SW480 (cell line): ENCODE results near the gene SFSWAP.
A peak's percentile ranks its signal among the peaks of the same experiment; 100 is the strongest.
"Not testable (repeated sequence)": the region's sequence is repeated elsewhere in the genome, so short reads cannot be mapped to it uniquely, and the experiment has no call there.

Experiments used
- DNase-seq: peaks from one replicate; pipeline ENCODE4 v3.0.0-alpha.2; 2016; ENCODE audit warnings: low spot score

Gene SFSWAP

GRCh38 chr12:131793243-131794022 lies 82.5 kb downstream of the SFSWAP start:
- no peak for DNase-seq

- no peak for DNase-seq
These were observed 83.2 kb downstream of the SFSWAP start for GRCh38 chr12:131794061-131794460.

DNA sequence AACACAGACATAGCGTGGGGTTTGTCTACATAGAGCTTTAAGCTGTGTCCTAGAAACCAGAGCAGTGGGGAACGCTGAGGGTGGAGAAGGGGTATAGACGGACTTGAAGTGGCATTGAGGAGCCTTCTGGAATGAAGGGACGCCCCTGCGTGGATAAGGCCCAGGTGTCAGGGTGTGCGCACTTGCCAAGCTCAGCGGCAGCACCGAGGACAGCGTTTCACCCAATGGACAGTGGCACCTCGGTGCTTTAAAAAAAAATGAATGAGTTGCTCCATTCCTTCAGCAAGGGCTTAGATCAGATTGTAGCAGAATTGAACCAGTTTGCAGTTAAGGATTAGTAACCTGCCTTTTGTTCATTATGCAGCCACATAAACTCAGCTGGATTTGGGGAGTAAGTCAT lies 83.7 kb downstream of the SFSWAP start:
- no peak for DNase-seq

DNA sequence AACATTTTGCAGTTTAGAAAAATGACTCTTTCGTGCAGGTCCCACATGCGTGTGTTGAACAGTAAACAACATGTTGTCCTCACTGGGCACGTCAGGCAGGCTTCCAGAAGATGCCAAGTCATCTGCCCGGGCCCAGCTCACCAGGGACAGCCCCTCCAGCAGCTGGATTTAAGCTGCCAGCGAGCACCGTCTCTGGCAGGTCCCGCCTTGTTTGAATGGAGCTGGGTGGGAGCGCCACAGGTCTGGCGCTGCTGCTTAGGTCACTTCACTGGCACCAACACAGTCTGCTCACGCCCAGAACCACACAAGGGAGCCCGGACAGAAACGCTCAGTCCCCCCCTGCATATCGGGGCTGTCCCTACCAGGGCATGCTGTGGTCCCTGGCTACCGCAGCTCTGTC lies 84.2 kb downstream of the SFSWAP start:
- no peak for DNase-seq

- DNase-seq: no peak
These were observed 85.0 kb downstream of the SFSWAP start for GRCh38 chr12:131795690-131796410.

DNA sequence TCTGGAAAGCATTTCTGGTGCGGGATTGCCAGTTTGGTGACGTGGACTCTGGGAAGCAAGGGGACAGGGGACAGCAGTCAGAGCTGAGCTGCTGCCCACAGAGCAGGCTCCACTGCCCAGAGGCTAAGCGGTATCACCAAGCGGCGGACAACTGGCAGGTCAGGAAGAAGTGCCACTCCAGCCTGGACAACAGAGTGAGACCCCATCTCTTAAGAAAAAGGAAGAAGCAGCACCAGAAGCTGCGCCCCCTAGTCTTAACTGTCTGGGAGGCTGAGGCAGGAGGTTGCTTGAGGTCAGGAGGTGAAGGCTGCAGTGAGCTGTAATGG lies 85.5 kb downstream of the SFSWAP start:
- DNase-seq: no peak

- no peak for DNase-seq
These were observed 86.1 kb downstream of the SFSWAP start for GRCh38 chr12:131796754-131797587.

- no peak for DNase-seq
These were observed 86.7 kb downstream of the SFSWAP start for GRCh38 chr12:131797588-131797934.

GRCh38 chr12:131799195-131799594 lies 88.3 kb downstream of the SFSWAP start:
- no peak for DNase-seq

GRCh38 chr12:131799828-131800593 lies 89.1 kb downstream of the SFSWAP start:
- DNase-seq: no peak

- no peak for DNase-seq
These were observed 89.8 kb downstream of the SFSWAP start for GRCh38 chr12:131800594-131801135.

- DNase-seq: no peak
These were observed 90.5 kb downstream of the SFSWAP start for GRCh38 chr12:131801254-131801866.

DNA sequence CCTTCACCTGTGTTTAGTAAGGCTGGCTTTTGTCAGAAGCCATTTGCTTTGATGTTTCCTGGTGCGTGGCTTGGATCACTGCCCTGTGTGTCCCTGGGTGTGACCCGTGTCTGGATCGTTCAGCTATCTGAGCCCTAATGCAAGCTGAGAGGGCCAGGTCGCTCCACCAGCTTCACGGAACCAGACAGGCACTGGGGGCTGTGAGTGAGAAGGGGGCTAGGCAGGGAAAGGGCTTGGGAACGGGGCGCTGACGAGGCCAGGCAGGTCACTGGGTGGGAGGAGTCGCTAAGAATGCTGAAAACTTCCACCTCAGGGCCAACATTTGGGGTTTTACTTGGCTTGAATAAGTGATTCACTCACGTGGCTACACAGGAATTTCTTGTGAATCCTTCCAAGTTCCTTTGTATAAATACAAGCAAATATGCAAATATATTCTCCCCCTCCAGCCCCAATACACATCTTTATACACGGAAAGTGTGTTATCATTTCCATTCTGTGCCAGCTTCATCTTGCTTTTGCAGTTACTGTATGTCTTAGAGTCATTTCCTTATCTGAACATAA lies 93.2 kb downstream of the SFSWAP start:
- DNase-seq: peak; percentile 20

GRCh38 chr12:131805421-131805820 lies 94.5 kb downstream of the SFSWAP start:
- DNase-seq: no peak

DNA sequence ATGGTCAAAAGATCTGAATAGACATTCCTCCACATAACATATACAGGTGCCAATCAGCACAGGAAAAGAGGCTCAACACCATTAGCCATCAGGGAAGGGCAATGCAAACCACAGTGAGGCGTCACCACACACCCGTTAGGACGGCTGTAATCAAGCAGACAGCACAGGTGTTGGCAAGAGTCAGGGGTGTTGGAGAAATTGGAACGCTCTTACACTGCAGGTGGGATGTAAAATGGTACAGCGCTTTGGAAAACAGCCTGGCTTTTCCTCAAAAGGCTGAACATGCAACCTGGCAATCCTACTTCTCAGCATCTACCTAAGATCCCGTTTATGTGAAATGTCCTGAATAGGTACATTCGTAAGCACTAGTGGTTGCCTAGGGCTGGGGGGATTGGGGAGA lies 95.8 kb downstream of the SFSWAP start:
- DNase-seq: no peak

DNA sequence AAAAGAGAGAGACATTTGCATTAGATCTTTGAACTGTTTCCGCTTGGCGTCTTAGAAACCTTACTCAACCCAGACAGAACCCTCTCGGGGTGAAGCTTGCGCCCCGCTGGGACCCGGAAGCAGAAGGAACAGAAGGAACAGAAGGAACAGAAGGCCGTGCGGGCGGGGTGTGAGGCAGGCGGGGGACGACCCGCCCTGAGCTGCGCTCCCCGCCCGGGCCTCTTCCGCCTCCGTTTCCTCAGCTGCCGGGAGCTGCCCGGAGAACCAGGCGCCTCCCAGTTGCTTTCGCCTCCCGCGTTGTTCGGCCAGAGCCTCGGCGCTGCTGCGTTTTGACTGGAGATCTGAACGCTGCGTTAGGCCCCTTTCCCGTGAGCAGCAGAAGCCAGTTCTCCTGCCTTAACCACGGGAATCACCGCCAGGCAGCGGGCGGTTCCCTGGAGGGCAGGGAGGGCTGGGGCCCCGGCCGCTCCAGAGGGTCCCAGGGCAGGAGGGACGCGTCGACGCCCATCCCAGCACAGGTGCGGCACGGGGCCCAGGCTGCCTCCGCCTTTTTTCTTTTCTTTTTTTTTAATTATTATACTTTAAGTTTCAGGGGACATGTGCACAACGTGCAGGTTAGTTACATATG lies 98.0 kb downstream of the SFSWAP start:
- peak; percentile 18 for DNase-seq

DNA sequence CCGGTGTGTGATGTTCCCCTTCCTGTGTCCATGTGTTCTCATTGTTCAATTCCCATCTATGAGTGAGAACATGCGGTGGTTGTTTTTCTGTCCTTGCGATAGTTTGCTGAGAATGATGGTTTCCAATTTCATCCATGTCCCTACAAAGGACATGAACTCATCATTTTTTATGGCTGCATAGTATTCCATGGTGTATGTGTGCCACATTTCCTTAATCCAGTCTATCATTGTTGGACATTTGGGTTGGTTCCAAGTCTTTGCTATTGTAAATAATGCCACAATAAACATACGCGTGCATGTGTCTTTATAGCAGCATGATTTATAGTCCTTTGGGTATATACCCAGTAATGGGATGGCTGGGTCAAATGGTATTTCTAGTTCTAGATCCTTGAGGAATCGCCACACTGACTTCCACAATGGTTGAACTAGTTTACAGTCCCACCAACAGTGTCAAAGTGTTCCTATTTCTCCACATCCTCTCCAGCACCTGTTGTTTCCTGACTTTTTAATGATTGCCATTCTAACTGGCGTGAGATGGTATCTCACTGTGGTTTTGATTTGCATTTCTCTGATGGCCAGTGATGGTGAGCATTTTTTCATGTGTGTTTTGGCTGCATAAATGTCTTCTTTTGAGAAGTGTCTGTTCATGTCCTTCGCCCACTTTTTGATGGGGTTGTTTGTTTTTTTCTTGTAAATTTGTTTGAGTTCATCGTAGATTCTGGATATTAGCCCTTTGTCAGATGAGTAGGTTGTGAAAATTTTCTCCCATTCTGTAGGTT lies 98.8 kb downstream of the SFSWAP start:
- not testable (repeated sequence) for DNase-seq

GRCh38 chr12:131810726-131811125 lies 99.8 kb downstream of the SFSWAP start:
- no peak for DNase-seq

DNA sequence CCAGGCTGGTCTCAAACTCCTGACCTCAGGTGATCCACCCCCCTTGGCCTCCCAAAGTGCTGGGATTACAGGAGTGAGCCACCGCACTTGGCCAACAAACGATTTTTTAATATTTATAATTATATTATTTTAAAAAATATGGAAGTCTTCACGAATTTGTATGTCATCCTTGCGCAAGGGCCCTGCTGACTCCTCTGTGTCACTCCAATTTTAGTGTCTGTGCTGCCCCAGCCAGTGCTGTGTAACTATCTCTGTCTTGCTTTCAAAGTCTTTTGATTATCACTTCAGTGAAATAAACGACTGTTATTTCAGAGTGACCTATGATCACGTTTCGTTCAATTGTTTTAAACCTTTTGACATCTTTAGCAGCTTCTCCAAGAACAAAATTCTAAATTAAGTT lies 104.2 kb downstream of the SFSWAP start:
- DNase-seq: no peak

GRCh38 chr12:131816495-131816894 lies 105.6 kb downstream of the SFSWAP start:
- DNase-seq: no peak
